ENCODE measurements around the gene GPAM. TPM values are rescaled to one million over a fixed set of nuclear protein-coding genes. Genes with fewer than 3 reads are reported as not detected.

Gene GPAM
- total RNA-seq, 1 experiment from 2014 or later: 16.0 TPM

DNA sequence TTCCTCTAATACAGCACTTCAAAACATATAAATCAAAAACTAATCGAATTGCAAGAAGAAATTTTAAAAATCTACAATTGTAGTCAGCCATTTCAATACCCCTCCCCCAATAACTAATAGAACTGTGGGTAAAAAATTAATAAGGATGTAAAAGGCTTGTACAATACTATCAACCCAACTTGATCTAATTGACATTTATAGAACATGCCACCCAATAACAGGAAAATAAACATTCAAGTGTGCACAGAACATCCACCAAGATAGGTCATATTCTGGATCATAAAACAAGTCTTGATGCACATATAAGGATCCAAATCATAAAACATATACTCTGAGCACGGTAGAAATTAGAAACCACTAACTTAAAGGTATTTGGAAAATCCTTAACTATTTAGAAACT lies 4.0 kb upstream of the GPAM start:
- no peak for DNase-seq
- Histone ChIP-seq H3K4me1 (ENCODE audit: insufficient read depth, low read length) (no peaks in the 10 kb centered on the region), H3K79me1 (ENCODE audit: insufficient read depth, low read depth, low read length, poor library complexity, severe bottlenecking) (no peaks in the 10 kb centered on the region), H3K9me3 (ENCODE audit: control insufficient read depth, low read depth, low read length) (no peaks in the 10 kb centered on the region), H2BK15ac (ENCODE audit: low read depth, low read length) (no peak overlapping the region), H3K56ac (ENCODE audit: insufficient read length, low read depth, low read length) (no peak overlapping the region), H3K4me2 (ENCODE audit: insufficient read depth, insufficient read length, low read length) (no peak overlapping the region), H2BK20ac (ENCODE audit: low read depth, low read length, poor library complexity, severe bottlenecking) (no peak overlapping the region), H4K20me1 (ENCODE audit: control insufficient read depth, insufficient read depth, insufficient read length) (no peaks in the 10 kb centered on the region), H2AFZ (ENCODE audit: low read length) (no peak overlapping the region), H2BK5ac (ENCODE audit: insufficient read length, low read length) (no peak overlapping the region), H3K23ac (ENCODE audit: insufficient read length, low read depth, low read length) (no peak overlapping the region), H2AK5ac (ENCODE audit: insufficient read length, low read length) (no peak overlapping the region), H4K5ac (ENCODE audit: insufficient read length, low read depth, low read length) (no peak overlapping the region), H3K4ac (ENCODE audit: low read depth, low read length) (no peak overlapping the region), H3K23me2 (ENCODE audit: insufficient read length, low read depth, low read length, poor library complexity, severe bottlenecking) (peaks cover 3% of the 10 kb centered on the region), H3K9ac (ENCODE audit: extremely low read depth, insufficient read length, low read length) (no peak overlapping the region), H3K79me2 (ENCODE audit: insufficient read depth, low read length) (no peaks in the 10 kb centered on the region), H4K8ac (replicated peaks; ENCODE audit: insufficient read length, low read depth, low read length) (no peak overlapping the region), H3K14ac (ENCODE audit: insufficient read depth, low read length) (no peak overlapping the region), H3K27me3 (ENCODE audit: insufficient read depth, low read length) (no peaks in the 10 kb centered on the region), H3K27ac (ENCODE audit: insufficient read length, low read depth, low read length) (no peak overlapping the region), H2BK120ac (ENCODE audit: low read depth, low read length, poor library complexity, severe bottlenecking) (no peak overlapping the region), H4K91ac (ENCODE audit: insufficient read length, low read depth, low read length) (no peak overlapping the region), H3T11ph (ENCODE audit: low read length) (no peak overlapping the region), H3K18ac (ENCODE audit: insufficient read length, low read depth, low read length) (no peak overlapping the region), H2BK12ac (ENCODE audit: insufficient read length, low read depth, low read length) (no peak overlapping the region)
- Mint-ChIP-seq H3K27me3 (ENCODE audit: low read depth) (peaks cover 7% of the 10 kb centered on the region), H3K4me3 (no peak overlapping the region), H3K9me3 (peaks cover 11% of the 10 kb centered on the region in 2 experiments), H3K27ac (no peak overlapping the region), H3K4me1 (peaks cover 11% of the 10 kb centered on the region in 2 experiments), H3K36me3 (ENCODE audit: insufficient read depth in 1 of 3, low read depth in 3 of 3) (no peaks in the 10 kb centered on the region; a peak in 1 of 7 replicates)
- TF ChIP-seq, protein P1, sequence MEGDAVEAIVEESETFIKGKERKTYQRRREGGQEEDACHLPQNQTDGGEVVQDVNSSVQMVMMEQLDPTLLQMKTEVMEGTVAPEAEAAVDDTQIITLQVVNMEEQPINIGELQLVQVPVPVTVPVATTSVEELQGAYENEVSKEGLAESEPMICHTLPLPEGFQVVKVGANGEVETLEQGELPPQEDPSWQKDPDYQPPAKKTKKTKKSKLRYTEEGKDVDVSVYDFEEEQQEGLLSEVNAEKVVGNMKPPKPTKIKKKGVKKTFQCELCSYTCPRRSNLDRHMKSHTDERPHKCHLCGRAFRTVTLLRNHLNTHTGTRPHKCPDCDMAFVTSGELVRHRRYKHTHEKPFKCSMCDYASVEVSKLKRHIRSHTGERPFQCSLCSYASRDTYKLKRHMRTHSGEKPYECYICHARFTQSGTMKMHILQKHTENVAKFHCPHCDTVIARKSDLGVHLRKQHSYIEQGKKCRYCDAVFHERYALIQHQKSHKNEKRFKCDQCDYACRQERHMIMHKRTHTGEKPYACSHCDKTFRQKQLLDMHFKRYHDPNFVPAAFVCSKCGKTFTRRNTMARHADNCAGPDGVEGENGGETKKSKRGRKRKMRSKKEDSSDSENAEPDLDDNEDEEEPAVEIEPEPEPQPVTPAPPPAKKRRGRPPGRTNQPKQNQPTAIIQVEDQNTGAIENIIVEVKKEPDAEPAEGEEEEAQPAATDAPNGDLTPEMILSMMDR (conservative IDR thresholded peaks at IDR 0.05): no peak
- WGBS (ENCODE audit: extremely low coverage, insufficient read length, low lambda C conversion rate): 100% methylated on average over 1 of the region's 2 CpGs

All from H9 (cell line).